Measurements from ENCODE around the gene COQ4. TPM values are rescaled to one million over a fixed set of nuclear protein-coding genes. Genes with fewer than 3 reads are reported as not detected.
"Not testable (repeated sequence)": the region's sequence is repeated elsewhere in the genome, so short reads cannot be mapped to it uniquely, and the experiment has no call there.

COQ4 gene
- total and polyA plus RNA-seq, 7 donors: 26.4 to 80.9 (median 58.3) TPM

GRCh38 chr9:128333451-128333869 lies 10.8 kb downstream of the COQ4 start:
- WGBS, 2 donors: 88 to 89% methylated on average over 11 of the region's 11 CpGs
- Histone ChIP-seq H3K9me3 (no peaks in the 10 kb centered on the region), H3K4me3 (no peak overlapping the region), H3K36me3 (peaks cover 0 to 40% (median 3%) of the 10 kb centered on the region in 4 donors), H3K27me3 (no peaks in the 10 kb centered on the region), H3K27ac (no peak overlapping the region), H3K4me1 (no peaks in the 10 kb centered on the region)
- intact Hi-C loops (cut with DNase I): no loop called here
- TF ChIP-seq POLR2AphosphoS5 (IDR thresholded peaks at IDR 0.05) (no peak), EP300 (IDR thresholded peaks at IDR 0.05) (no peak)
- DNase-seq: no peak

DNA sequence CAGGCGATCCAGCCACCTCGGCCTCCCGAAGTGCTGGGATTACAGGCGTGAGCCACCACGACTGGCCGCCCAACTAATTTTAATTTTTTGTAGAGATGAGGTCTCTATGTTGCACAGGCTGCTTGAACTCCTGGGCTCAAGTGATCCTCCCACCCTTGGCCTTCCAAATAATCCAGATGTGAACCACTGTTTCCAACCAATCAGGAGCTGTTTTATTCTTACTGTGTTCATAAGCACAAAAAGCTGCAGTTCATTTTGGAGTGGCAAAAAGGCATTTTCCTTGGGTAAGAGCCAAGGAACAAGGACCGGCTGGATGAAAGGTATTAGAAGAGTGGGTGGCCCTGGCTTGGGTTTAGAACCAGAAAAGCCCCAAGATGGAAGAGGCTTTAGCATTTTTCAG lies 12.5 kb downstream of the COQ4 start:
- no peak for TF ChIP-seq EP300 (IDR thresholded peaks at IDR 0.05)
- TF ChIP-seq POLR2AphosphoS5 (IDR thresholded peaks at IDR 0.05): no peak
- no peak for TF ChIP-seq POLR2A (IDR thresholded peaks at IDR 0.05)
- TF ChIP-seq CTCF (IDR thresholded peaks at IDR 0.05): no peak
- no peak for DNase-seq
- 89 to 90% methylated on average over 7 of the region's 7 CpGs for WGBS, 2 donors
- no peak overlapping the region for H3K27ac ChIP-seq
- H3K4me1 ChIP-seq: peaks cover 0 to 5% (median 2%) of the 10 kb centered on the region in 4 donors
- H3K4me3 ChIP-seq: no peak overlapping the region
- H3K9me3 ChIP-seq: no peaks in the 10 kb centered on the region
- H3K36me3 ChIP-seq: peaks cover 0 to 27% (median 3%) of the 10 kb centered on the region in 4 donors
- intact Hi-C loops (cut with DNase I): no loop called here
- no peaks in the 10 kb centered on the region for H3K27me3 ChIP-seq

- intact Hi-C loops (cut with DNase I): no loop called here
- WGBS, 2 donors: 92 to 95% methylated on average over 2 of the region's 2 CpGs
- H3K9me3 ChIP-seq: no peaks in the 10 kb centered on the region
- no peak overlapping the region for H3K4me3 ChIP-seq
- H3K27me3 ChIP-seq: no peaks in the 10 kb centered on the region
- H3K27ac ChIP-seq: no peak overlapping the region
- peaks cover 0 to 8% (median 5%) of the 10 kb centered on the region in 4 donors for H3K4me1 ChIP-seq
- no peak for DNase-seq
- TF ChIP-seq POLR2AphosphoS5 (IDR thresholded peaks at IDR 0.05) (no peak), EP300 (IDR thresholded peaks at IDR 0.05) (no peak), POLR2A (IDR thresholded peaks at IDR 0.05) (no peak), CTCF (IDR thresholded peaks at IDR 0.05) (no peak)
- peaks cover 0 to 27% (median 3%) of the 10 kb centered on the region in 4 donors for H3K36me3 ChIP-seq
Measured at GRCh38 chr9:128335914-128336313, 13.3 kb downstream of the COQ4 start.

DNA sequence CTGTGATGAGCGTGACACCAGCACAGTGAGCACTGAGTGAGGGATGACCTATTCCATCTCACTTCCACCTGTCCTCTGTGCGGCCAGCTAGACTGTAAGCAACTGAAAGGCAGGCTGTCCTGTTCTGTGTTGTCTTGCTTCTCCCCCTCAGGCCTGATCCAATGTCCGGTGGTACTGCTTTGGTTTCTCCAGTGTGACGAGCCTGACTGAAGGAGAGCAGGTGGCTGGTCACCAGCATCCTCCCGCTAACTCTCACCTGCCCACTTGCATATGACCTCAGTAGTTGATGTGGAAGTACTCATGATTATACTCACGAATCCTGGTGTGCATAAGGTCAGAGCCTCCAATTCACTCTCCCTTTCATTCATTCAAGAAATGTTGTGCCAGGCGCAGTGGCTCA lies 15.3 kb downstream of the COQ4 start:
- Histone ChIP-seq H3K27me3 (no peaks in the 10 kb centered on the region), H3K9me3 (no peaks in the 10 kb centered on the region), H3K4me1 (peaks cover 0 to 18% (median 14%) of the 10 kb centered on the region in 4 donors), H3K27ac (no peak overlapping the region), H3K4me3 (no peak overlapping the region), H3K36me3 (peaks cover 0 to 20% (median 4%) of the 10 kb centered on the region in 4 donors)
- TF ChIP-seq POLR2AphosphoS5 (IDR thresholded peaks at IDR 0.05) (no peak), EP300 (IDR thresholded peaks at IDR 0.05) (no peak)
- WGBS, 2 donors: 92 to 94% methylated on average over 7 of the region's 7 CpGs
- DNase-seq: no peak
- intact Hi-C loops (cut with DNase I): no loop called here

DNA sequence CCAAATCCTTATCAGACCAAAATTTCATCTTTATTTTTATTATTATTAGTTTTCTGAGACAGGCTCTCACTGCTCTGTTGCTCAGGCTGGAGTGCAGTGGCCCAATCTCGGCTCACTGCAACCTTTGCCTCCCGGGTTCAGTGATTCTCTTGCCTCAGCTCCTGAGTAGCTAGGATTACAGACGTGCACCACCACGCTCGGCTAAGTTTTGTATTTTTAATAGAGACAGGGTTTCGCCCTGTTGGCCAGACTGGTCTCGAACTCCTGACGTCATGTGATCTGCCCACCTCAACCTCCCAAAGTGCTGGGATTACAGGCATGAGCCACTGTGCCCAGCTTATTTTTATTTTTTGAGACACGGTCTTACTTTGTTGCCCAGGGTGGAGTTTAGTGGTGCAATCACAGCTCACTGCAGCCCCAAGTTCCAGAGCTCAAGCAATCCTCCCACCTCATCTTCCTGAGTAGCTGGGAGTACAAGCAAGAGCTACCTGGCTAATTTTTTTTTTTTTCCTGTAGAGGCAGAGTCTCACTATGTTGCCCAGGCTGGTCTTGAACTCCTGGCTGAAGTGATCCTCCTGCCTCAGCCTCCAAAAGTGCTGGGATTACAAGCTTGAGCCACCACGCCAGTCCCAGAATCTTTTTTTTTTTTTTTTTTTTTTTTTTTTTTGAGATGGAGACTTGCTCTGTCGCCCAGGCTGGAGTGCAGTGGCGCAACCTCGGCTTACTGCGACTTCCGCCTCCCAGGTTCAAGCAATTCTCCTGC lies 16.4 kb downstream of the COQ4 start:
- peaks cover 0 to 18% (median 14%) of the 10 kb centered on the region in 4 donors for H3K4me1 ChIP-seq
- H3K27me3 ChIP-seq; DNase-seq; H3K27ac ChIP-seq; H3K9me3 ChIP-seq; intact Hi-C loops (cut with DNase I); H3K4me3 ChIP-seq: not testable (repeated sequence)
- WGBS, 2 donors: 93% methylated on average over 15 of the region's 15 CpGs
- peaks cover 0 to 20% (median 9%) of the 10 kb centered on the region in 4 donors for H3K36me3 ChIP-seq

DNA sequence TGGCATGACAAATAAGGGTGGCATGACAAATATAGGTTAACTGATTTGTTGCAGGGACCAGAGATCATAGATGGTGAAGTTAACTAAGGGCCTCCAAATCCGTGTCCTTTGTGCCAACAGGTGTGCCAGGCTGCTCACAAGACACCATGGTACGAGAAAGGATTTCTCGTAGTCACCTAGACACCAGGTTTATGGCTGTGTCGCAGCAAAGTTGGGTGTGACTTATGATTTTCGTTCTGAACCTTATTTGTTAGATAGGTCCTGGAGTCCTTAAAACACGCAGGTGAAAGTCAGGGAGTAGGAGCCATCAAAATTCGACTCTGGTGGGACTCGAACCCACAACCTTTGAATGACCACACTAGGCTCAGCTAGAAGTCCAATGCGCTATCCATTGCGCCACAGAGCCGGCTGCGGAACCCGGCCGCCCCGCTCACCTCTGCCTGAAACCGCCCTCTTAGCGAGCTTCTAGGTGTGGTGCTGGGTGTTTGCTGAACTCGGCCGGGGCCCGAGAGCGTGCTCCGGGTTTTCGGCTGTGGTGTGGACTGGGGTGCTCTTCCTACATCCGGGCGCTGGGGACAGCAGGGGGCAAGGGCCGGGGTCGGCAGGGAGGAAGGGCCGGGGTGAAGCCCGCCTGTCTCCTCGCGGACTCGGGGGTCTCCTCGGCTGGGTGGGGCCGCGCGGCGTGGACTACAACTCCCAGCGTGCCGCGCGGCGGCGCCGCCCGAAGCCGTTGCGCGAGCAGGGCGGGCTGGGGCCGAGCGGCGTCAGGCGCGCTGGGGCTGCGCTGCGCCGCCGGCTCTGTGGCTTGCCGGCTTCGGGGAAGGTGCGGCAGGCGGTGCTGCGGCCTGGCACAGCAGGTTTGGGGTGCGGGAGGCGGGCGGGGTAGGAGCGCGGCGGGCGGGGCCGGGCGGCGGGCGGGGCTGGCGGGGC lies 17.4 kb downstream of the COQ4 start, which contains the start of gene SLC27A4:
Gene SLC27A4 (plus strand): TSS at position 767 of the 930 bp plus-strand sequence. CDS start 2,606 bp downstream, outside the sequence.
- peak in 1 of 4 donors; percentile 6 for TF ChIP-seq POLR2AphosphoS5 (IDR thresholded peaks at IDR 0.05)
- no peak for TF ChIP-seq EP300 (IDR thresholded peaks at IDR 0.05)
- TF ChIP-seq POLR2A (IDR thresholded peaks at IDR 0.05): no peak
- H3K27ac ChIP-seq: peak within 1 kb of the TSS; percentile 85 to 86 (median 85)
- H3K9me3 ChIP-seq: no peaks in the 10 kb centered on the region
- H3K4me3 ChIP-seq: peak within 1 kb of the TSS; percentile 69 to 91 (median 86)
- DNase-seq: peak; percentile 80
- peaks cover 0 to 26% (median 16%) of the 10 kb centered on the region in 4 donors for H3K36me3 ChIP-seq
- intact Hi-C loops (cut with DNase I): loop anchor here (2.0 kb wide), 3 partner anchors 17 to 45 kb away; partner anchors contain the start of genes COQ4, TRUB2 and URM1
- peaks cover 0 to 18% (median 14%) of the 10 kb centered on the region in 4 donors for H3K4me1 ChIP-seq
- WGBS, 2 donors: 2 to 5% methylated on average over 75 of the region's 75 CpGs
- H3K27me3 ChIP-seq: no peaks in the 10 kb centered on the region
